Ascending aorta (tissue), 2 donors: Measurements from ENCODE around the gene MTIF2. TPM values are rescaled to one million over a fixed set of nuclear protein-coding genes. Genes with fewer than 3 reads are reported as not detected.
"Not testable (repeated sequence)": the region's sequence is repeated elsewhere in the genome, so short reads cannot be mapped to it uniquely, and the experiment has no call there.

Experiments
- DNase-seq, 2 donors: peaks; one replicate each; pipeline ENCODE4 v3.0.0-alpha.2; 2019; ENCODE audit warnings: low spot score in 2 of 2
- H3K27ac ChIP-seq, 2 donors: fragments of 200-600 bp; sonication (generic); one replicate each; pipeline ENCODE4 v1.5.1; 2016 to 2017; ENCODE audit warnings: mild to moderate bottlenecking in 1 of 2
- H3K27me3 ChIP-seq: fragments of 200-600 bp; sonication (generic); one replicate; pipeline ENCODE4 v1.5.1; 2017
- H3K36me3 ChIP-seq, 2 donors: fragments of 200-600 bp; sonication (generic); one replicate each; pipeline ENCODE4 v1.5.1; 2016
- H3K4me1 ChIP-seq, 2 donors: fragments of 200-600 bp; sonication (generic); one replicate each; pipeline ENCODE4 v1.5.1; 2016 to 2017; ENCODE audit warnings: mild to moderate bottlenecking in 1 of 2
- H3K4me3 ChIP-seq, 2 donors: fragments of 200-600 bp; sonication (generic); one replicate each; pipeline ENCODE4 v1.5.1; 2016 to 2017; ENCODE audit warnings: mild to moderate bottlenecking in 1 of 2
- H3K9me3 ChIP-seq, 2 donors: fragments of 200-600 bp; sonication (generic); one replicate each; pipeline ENCODE4 v1.5.1; 2016
- CTCF ChIP-seq, 3 experiments: fragments of 200-600 bp in 2 of 3; fragments of 450-650 bp in 1 of 3; sonication (generic) in 2 of 3; IDR thresholded peaks; one replicate each; pipeline ENCODE4 v1.5.1; 2016 to 2019; ENCODE audit warnings: antibody characterized with exemption in 3 of 3, mild to moderate bottlenecking in 1 of 3, moderate library complexity in 1 of 3
- intact Hi-C: fragments of 100-400 bp; cut with DNase I; formaldehyde crosslinking; loops from one replicate; pipeline ENCODE4 v1.15.1; 2023
- total RNA-seq: library from RNA; depleted of rRNA; stranded (reverse); fragments of >200 nt; gene quantifications from one replicate; pipeline ENCODE4 v1.1.0, GENCODE V29; 2016

MTIF2 gene
- total RNA-seq, 1 donor from 2014 or later = 15.2 TPM

DNA sequence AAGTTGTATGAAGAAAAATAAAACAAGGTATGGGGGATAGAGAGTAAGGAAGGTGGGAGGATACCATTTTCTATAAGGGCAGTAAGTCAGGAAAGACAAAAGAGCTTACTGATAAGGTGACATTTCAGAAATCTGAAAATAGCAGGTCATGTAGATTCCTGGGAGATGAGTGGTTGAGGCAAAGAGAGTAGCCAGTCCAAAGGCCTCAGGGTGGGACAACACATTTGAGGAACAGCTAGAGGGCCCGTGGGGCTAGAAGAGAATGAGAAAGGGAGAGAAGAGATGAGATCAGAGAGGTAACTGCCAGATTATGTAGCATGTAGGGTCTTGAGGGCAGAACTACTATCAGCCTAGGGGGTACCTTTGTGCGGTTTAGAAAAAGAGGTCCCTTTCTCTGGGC, 39.8 kb downstream of the MTIF2 start:
- intact Hi-C loops = no loop called here
- Histone ChIP-seq H3K4me1 (peaks cover 5 to 10% of the 10 kb centered on the region in 2 donors), H3K4me3 (no peak overlapping the region), H3K27me3 (no peaks in the 10 kb centered on the region), H3K9me3 (no peaks in the 10 kb centered on the region), H3K27ac (no peak overlapping the region), H3K36me3 (peaks cover 2 to 11% of the 10 kb centered on the region in 2 donors)
- no peak for DNase-seq
- TF ChIP-seq CTCF (IDR thresholded peaks at IDR 0.05) = no peak

DNA sequence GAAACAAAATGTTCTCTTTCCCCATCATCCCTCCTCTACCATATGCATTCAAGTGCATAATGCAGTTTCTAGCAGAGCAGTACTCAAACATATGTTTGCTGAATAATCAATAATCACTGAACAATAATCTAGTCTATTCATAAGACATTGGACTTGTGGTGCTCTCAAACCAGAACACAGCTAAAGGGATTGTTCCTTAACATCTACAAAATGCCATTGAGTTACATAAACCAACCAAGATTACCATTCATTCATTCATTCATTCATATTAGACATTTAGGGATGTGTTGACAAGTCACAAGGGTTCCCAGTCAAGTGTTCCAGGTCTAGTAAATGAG, 40.8 kb downstream of the MTIF2 start:
- no peaks in the 10 kb centered on the region for H3K9me3 ChIP-seq
- no peak for TF ChIP-seq CTCF (IDR thresholded peaks at IDR 0.05)
- H3K4me3 ChIP-seq = no peak overlapping the region
- intact Hi-C loops = no loop called here
- peaks cover 0 to under 1% of the 10 kb centered on the region in 2 donors for H3K36me3 ChIP-seq
- DNase-seq = no peak
- no peaks in the 10 kb centered on the region for H3K27me3 ChIP-seq
- no peak overlapping the region for H3K27ac ChIP-seq
- H3K4me1 ChIP-seq = no peaks in the 10 kb centered on the region

GRCh38 chr2:55227437-55228225, 41.4 kb downstream of the MTIF2 start:
- H3K4me3 ChIP-seq, intact Hi-C loops, H3K27me3 ChIP-seq, H3K27ac ChIP-seq, H3K4me1 ChIP-seq, H3K9me3 ChIP-seq, DNase-seq, H3K36me3 ChIP-seq: not testable (repeated sequence)

- Histone ChIP-seq H3K4me1 (peaks cover 0 to 5% of the 10 kb centered on the region in 2 donors), H3K27me3 (no peaks in the 10 kb centered on the region), H3K9me3 (no peaks in the 10 kb centered on the region), H3K4me3 (no peak overlapping the region), H3K36me3 (no peaks in the 10 kb centered on the region), H3K27ac (no peak overlapping the region)
- no peak for DNase-seq
- intact Hi-C loops = no loop called here
- TF ChIP-seq CTCF (IDR thresholded peaks at IDR 0.05) = no peak
Measured at GRCh38 chr2:55225481-55226020, 43.5 kb downstream of the MTIF2 start.

GRCh38 chr2:55224761-55225261, 44.2 kb downstream of the MTIF2 start:
- intact Hi-C loops = no loop called here
- DNase-seq = no peak
- H3K27me3 ChIP-seq = no peaks in the 10 kb centered on the region

More at GRCh38 chr2:55224761-55225261, 44.2 kb downstream of the MTIF2 start:
- Histone ChIP-seq H3K4me1 (peaks cover 0 to 5% of the 10 kb centered on the region in 2 donors), H3K27ac (peak overlapping the region; percentile 89 to 94), H3K36me3 (no peaks in the 10 kb centered on the region), H3K9me3 (no peaks in the 10 kb centered on the region), H3K4me3 (no peak overlapping the region)
- no peak for TF ChIP-seq CTCF (IDR thresholded peaks at IDR 0.05)
